DND-41 (cell line): ENCODE results near the gene KCNC3.

Experiments
- ATAC-seq: fragments of 200-7000 bp; cut with Tn5 transposase; 3 replicates; pipeline ENCODE4 v1.9.1; 2021; ENCODE audit warnings: low read depth; ENCODE audit not compliant: insufficient read depth
- DNase-seq: peaks from one replicate; pipeline ENCODE4 v3.0.0-alpha.2; 2020
- H2AFZ ChIP-seq: 2 replicates; pipeline ENCODE4 v1.6.0; 2012; ENCODE audit warnings: low read depth, low read length
- H3K27ac ChIP-seq: 2 replicates; pipeline ENCODE4 v1.5.1; 2012; ENCODE audit warnings: low read length, inconsistent platforms
- H3K27me3 ChIP-seq: fragments of 200-600 bp; sonication (generic); 2 replicates; pipeline ENCODE4 v1.6.0; 2012; ENCODE audit warnings: low read length, mild to moderate bottlenecking, inconsistent platforms; ENCODE audit not compliant: insufficient read depth, poor library complexity
- H3K36me3 ChIP-seq: 2 replicates; pipeline ENCODE4 v1.5.1; 2012; ENCODE audit warnings: low read length, inconsistent platforms; ENCODE audit not compliant: insufficient read depth
- H3K4me1 ChIP-seq: 2 replicates; pipeline ENCODE4 v1.5.1; 2012; ENCODE audit warnings: mild to moderate bottlenecking, low read length; ENCODE audit not compliant: insufficient read depth
- H3K4me2 ChIP-seq: 2 replicates; pipeline ENCODE4 v1.6.0; 2012; ENCODE audit warnings: mild to moderate bottlenecking, moderate library complexity, low read length, inconsistent platforms; ENCODE audit not compliant: insufficient read depth
- H3K4me3 ChIP-seq, 2 experiments: fragments of 200-600 bp in 1 of 2; shearing (Covaris generic) in 1 of 2; 2 replicates each; pipeline ENCODE4 v1.5.1; 2012 to 2016; ENCODE audit warnings: inconsistent platforms in 2 of 2, low read length in 2 of 2, mild to moderate bottlenecking in 2 of 2, low read depth in 1 of 2, moderate library complexity in 1 of 2
- H3K79me2 ChIP-seq: 2 replicates; pipeline ENCODE4 v1.6.0; 2012; ENCODE audit warnings: low read length, inconsistent platforms; ENCODE audit not compliant: insufficient read depth
- H3K9ac ChIP-seq: 2 replicates; pipeline ENCODE4 v1.6.0; 2012; ENCODE audit warnings: low read depth, mild to moderate bottlenecking, inconsistent platforms, low read length, moderate library complexity
- H3K9me3 ChIP-seq: 2 replicates; pipeline ENCODE4 v1.5.1; 2012; ENCODE audit warnings: low read length, moderate library complexity, mild to moderate bottlenecking, inconsistent platforms; ENCODE audit not compliant: insufficient read depth, severe bottlenecking
- H4K20me1 ChIP-seq: 2 replicates; pipeline ENCODE4 v1.6.0; 2012; ENCODE audit warnings: low read length; ENCODE audit not compliant: insufficient read depth
- CTCF ChIP-seq: IDR thresholded peaks from 2 replicates; pipeline ENCODE4 v1.5.1; 2012; ENCODE audit warnings: borderline replicate concordance, low read length, moderate library complexity, mild to moderate bottlenecking; ENCODE audit not compliant: poor library complexity, severe bottlenecking; ENCODE audit errors: extremely low read depth
- EZH2 ChIP-seq: IDR thresholded peaks from 3 replicates; pipeline ENCODE4 v1.6.1; 2012; ENCODE audit warnings: borderline replicate concordance, low read depth, mild to moderate bottlenecking, moderate library complexity, low read length, inconsistent platforms; ENCODE audit not compliant: severe bottlenecking

Gene KCNC3

DNA sequence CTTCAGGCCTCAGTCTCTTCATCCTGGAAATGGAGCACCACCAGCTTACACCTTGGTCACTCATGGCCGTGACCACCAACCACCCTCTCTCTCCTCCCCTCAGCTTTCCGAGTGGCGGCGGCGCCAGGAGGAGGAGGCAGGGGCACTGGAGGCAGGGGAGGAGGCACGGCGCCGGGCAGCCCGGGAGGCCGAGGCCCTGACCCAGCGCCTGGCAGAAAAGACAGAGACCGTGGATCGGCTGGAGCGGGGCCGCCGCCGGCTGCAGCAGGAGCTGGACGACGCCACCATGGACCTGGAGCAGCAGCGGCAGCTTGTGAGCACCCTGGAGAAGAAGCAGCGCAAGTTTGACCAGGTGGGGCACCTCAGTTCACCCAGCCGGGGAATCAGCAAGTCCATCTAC lies 47.7 kb downstream of the KCNC3 start:
- no peaks in the 10 kb centered on the region for H3K4me1 ChIP-seq
- no peak overlapping the region for H2AFZ ChIP-seq
- no peak overlapping the region for H3K9ac ChIP-seq
- H3K27me3 ChIP-seq = no peaks in the 10 kb centered on the region
- no peak overlapping the region for H3K27ac ChIP-seq
- no peaks in the 10 kb centered on the region for H3K79me2 ChIP-seq
- no peak overlapping the region for H3K4me2 ChIP-seq
- no peak overlapping the region for H3K4me3 ChIP-seq
- no peaks in the 10 kb centered on the region for H4K20me1 ChIP-seq
- ATAC-seq (no peak), DNase-seq (no peak)
- TF ChIP-seq EZH2 (no peak), CTCF (no peak)
- no peaks in the 10 kb centered on the region for H3K36me3 ChIP-seq
- H3K9me3 ChIP-seq = peaks cover 13% of the 10 kb centered on the region

- TF ChIP-seq EZH2 = no peak
- no peak for TF ChIP-seq CTCF
- Histone ChIP-seq H3K9me3 (peaks cover 8% of the 10 kb centered on the region), H3K79me2 (no peaks in the 10 kb centered on the region), H3K4me2 (no peak overlapping the region), H3K27ac (no peak overlapping the region), H4K20me1 (no peaks in the 10 kb centered on the region), H3K36me3 (no peaks in the 10 kb centered on the region), H3K4me3 (no peak overlapping the region), H3K4me1 (no peaks in the 10 kb centered on the region), H3K9ac (no peak overlapping the region), H3K27me3 (no peaks in the 10 kb centered on the region), H2AFZ (no peak overlapping the region)
- ATAC-seq (no peak), DNase-seq (no peak)
These were observed 48.2 kb downstream of the KCNC3 start for GRCh38 chr19:50280983-50281382.

- ATAC-seq = no peak
- TF ChIP-seq EZH2 = no peak
- TF ChIP-seq CTCF = no peak
- DNase-seq = no peak
- H3K4me3 ChIP-seq = no peak overlapping the region
- no peak overlapping the region for H3K9ac ChIP-seq
- H3K27ac ChIP-seq = no peak overlapping the region
- no peak overlapping the region for H3K4me2 ChIP-seq
- H3K4me1 ChIP-seq = no peaks in the 10 kb centered on the region
- no peaks in the 10 kb centered on the region for H3K9me3 ChIP-seq
- no peak overlapping the region for H2AFZ ChIP-seq
- no peaks in the 10 kb centered on the region for H4K20me1 ChIP-seq
- no peaks in the 10 kb centered on the region for H3K79me2 ChIP-seq
- no peaks in the 10 kb centered on the region for H3K27me3 ChIP-seq
- H3K36me3 ChIP-seq = no peaks in the 10 kb centered on the region
These were observed 49.1 kb downstream of the KCNC3 start for GRCh38 chr19:50280074-50280473.

GRCh38 chr19:50277966-50278580 lies 51.1 kb downstream of the KCNC3 start:
- DNase-seq (no peak), ATAC-seq (no peak)
- Histone ChIP-seq H3K9me3 (no peaks in the 10 kb centered on the region), H3K4me1 (no peaks in the 10 kb centered on the region), H3K79me2 (no peaks in the 10 kb centered on the region), H3K9ac (no peak overlapping the region), H2AFZ (no peak overlapping the region), H3K27me3 (no peaks in the 10 kb centered on the region), H4K20me1 (no peaks in the 10 kb centered on the region), H3K27ac (no peak overlapping the region), H3K4me2 (no peak overlapping the region), H3K36me3 (no peaks in the 10 kb centered on the region), H3K4me3 (no peak overlapping the region)
- no peak for TF ChIP-seq EZH2
- TF ChIP-seq CTCF = no peak
